ENCODE data around the gene FOXP4.

GRCh38 chr6:41571021-41571780, 25.0 kb downstream of the FOXP4 start:
- no peak for TF ChIP-seq POLR2AphosphoS5 (IDR thresholded peaks at IDR 0.05)
- no peak for TF ChIP-seq POLR2A (IDR thresholded peaks at IDR 0.05)
